Lower leg skin (tissue), 4 donors: Measurements from ENCODE around the gene TSHZ2. TPM values are rescaled to one million over a fixed set of nuclear protein-coding genes. Genes with fewer than 3 reads are reported as not detected.

Experiments
- DNase-seq, 2 donors: peaks; one replicate each; pipeline ENCODE4 v3.0.0-alpha.2; 2019; ENCODE audit warnings: low spot score in 2 of 2
- H3K4me3 ChIP-seq: fragments of 200-600 bp; sonication (generic); 2 replicates; pipeline ENCODE4 v1.5.1; 2017; ENCODE audit warnings: mild to moderate bottlenecking, low read depth; ENCODE audit not compliant: poor library complexity, severe bottlenecking
- POLR2A ChIP-seq, 2 donors: fragments of 450-650 bp; IDR thresholded peaks; one replicate each; pipeline ENCODE4 v1.6.1; 2016 to 2017; ENCODE audit warnings: antibody characterized with exemption in 2 of 2, mild to moderate bottlenecking in 1 of 2, moderate library complexity in 1 of 2
- WGBS, 2 donors: methylation state at CpG; one replicate each; pipeline ENCODE4 v1.1.5; 2018; 5-methylcytosine and 5-hydroxymethylcytosine counted together
- intact Hi-C: fragments of 100-400 bp; cut with DNase I; formaldehyde crosslinking; loops from one replicate; pipeline ENCODE4 v1.15.0; 2023; ENCODE audit warnings: low total_unique reads
- total RNA-seq, 4 donors: library from RNA; depleted of rRNA; stranded (reverse); fragments of >200 nt; gene quantifications; one replicate each; pipeline ENCODE4 v1.1.0, GENCODE V29; 2016
- TF ChIP-seq, protein P1 (sequence below), 3 donors: fragments of 450-650 bp; IDR thresholded peaks; one replicate each; pipeline ENCODE4 v1.5.1; 2016; ENCODE audit warnings: antibody characterized with exemption in 3 of 3, mild to moderate bottlenecking in 3 of 3, moderate library complexity in 2 of 3

TSHZ2 gene
- total RNA-seq, 4 donors from 2014 or later = 8.1 to 25.7 (median 10.5) TPM

DNA sequence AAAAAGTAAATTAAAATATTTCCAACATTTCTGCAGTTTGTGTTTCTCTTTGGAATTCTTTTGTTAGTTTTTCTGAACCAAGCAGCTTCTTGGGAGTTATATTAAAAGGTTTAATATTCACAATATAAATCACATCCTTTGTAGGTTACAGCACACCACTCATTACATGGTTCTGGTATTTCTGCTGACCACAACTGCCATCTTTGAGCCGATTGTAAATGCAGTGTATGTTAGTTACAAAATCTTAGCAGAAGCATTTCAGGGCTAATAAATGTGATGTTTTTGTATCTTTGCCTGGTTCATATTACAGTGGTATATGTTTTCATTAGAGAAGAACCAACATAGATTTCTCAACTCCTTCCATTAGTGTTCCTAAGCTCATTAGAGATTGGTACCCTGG is 19.1 kb upstream of the TSHZ2 start:
- TF ChIP-seq POLR2A (IDR thresholded peaks at IDR 0.05) = no peak
- DNase-seq = no peak
- H3K4me3 ChIP-seq = no peak overlapping the region
- intact Hi-C loops = no loop called here
- 67 to 78% methylated on average over 1 of the region's 1 CpG for WGBS, 2 donors

DNA sequence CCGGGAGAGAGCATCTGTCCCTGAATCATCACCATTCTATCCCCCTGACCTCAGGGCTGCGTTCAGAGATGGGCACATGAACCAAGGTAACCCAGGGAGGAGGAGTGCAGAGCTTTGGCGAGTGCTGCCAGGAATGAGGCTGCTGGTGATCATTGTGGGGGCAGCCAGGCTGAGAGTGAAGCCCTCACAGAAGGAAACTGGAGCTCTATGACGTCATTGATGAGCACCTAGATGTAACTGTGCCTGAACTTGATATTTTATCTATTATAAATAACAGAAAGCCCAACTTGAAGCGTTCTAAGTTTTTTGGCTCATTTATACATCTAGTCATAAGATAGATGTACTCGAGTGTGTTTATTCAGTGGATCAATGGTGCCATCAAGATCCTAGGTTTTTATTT is 17.3 kb upstream of the TSHZ2 start:
- 87 to 91% methylated on average over 6 of the region's 6 CpGs for WGBS, 2 donors
- no peak overlapping the region for H3K4me3 ChIP-seq
- TF ChIP-seq, protein P1, sequence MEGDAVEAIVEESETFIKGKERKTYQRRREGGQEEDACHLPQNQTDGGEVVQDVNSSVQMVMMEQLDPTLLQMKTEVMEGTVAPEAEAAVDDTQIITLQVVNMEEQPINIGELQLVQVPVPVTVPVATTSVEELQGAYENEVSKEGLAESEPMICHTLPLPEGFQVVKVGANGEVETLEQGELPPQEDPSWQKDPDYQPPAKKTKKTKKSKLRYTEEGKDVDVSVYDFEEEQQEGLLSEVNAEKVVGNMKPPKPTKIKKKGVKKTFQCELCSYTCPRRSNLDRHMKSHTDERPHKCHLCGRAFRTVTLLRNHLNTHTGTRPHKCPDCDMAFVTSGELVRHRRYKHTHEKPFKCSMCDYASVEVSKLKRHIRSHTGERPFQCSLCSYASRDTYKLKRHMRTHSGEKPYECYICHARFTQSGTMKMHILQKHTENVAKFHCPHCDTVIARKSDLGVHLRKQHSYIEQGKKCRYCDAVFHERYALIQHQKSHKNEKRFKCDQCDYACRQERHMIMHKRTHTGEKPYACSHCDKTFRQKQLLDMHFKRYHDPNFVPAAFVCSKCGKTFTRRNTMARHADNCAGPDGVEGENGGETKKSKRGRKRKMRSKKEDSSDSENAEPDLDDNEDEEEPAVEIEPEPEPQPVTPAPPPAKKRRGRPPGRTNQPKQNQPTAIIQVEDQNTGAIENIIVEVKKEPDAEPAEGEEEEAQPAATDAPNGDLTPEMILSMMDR (IDR thresholded peaks at IDR 0.05) = no peak
- no peak for TF ChIP-seq POLR2A (IDR thresholded peaks at IDR 0.05)
- no peak for DNase-seq
- intact Hi-C loops = no loop called here

DNA sequence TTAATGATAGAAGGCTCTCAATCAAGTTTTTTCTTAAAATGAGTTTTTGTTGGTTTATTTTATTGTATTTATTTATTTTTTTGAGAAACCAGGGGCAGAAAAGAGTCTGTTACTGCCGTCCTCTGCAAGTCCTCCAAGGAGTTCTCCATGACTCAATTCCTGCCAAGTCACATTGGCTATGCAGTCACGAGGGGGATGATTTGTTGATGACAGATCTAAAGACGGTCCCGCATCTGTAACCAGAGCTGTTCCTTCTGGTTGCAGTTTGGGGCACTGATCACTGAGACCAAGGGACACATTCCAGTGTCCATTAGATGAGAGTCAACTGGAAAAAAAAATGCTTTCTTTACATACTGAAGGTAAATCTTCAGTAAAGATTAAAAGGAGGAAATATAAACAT is 13.9 kb upstream of the TSHZ2 start:
- TF ChIP-seq POLR2A (IDR thresholded peaks at IDR 0.05) = no peak
- TF ChIP-seq, protein P1 (IDR thresholded peaks at IDR 0.05) = no peak
- no peak for DNase-seq
- H3K4me3 ChIP-seq = no peak overlapping the region
- WGBS, 2 donors = 53 to 62% methylated on average over 4 of the region's 4 CpGs
- intact Hi-C loops = no loop called here

DNA sequence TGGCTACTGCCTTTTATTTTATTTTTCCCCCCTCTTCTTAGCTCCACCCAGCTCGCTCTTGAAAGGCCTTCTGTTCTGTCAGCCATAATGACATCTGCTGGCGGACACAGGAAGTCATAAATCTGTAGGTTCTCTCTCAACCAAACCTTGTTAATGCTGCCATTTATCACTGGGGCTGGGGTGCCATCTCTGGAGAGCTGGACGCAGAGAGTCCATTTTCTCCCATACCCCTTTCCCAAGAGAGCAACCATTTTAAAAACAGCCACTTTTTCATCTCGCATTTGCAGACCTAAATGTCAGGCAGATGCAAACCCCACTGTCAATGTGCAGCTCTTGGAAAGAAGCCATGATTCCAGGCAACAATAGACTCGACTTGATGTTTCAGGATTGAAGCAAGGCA is 13.0 kb upstream of the TSHZ2 start:
- no peak for TF ChIP-seq POLR2A (IDR thresholded peaks at IDR 0.05)
- TF ChIP-seq, protein P1 (IDR thresholded peaks at IDR 0.05) = no peak
- WGBS, 2 donors = 60 to 70% methylated on average over 5 of the region's 5 CpGs
- H3K4me3 ChIP-seq = no peak overlapping the region
- intact Hi-C loops = no loop called here
- no peak for DNase-seq

DNA sequence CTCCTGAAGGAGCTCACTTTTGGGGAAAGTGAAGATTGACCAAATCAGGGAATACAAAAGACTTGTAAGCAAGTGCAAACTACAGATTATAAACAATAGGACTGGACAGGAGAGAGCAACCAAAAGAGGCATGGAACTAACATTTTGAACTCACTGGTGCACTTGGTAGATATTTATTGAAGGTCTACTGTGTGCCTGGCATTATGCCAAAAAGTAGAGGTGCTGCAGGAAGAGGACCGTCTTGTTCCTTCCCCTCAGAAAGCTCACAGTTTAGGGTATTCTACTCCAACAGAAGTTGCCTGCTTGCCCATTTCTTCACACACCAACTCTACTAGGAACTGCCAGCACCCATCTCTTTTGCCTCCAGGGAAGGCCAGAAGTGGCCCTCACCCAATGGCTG is 10.0 kb upstream of the TSHZ2 start:
- intact Hi-C loops = no loop called here
- DNase-seq = no peak
- no peak overlapping the region for H3K4me3 ChIP-seq
- WGBS, 2 donors = 81 to 94% methylated on average over 1 of the region's 1 CpG
- TF ChIP-seq, protein P1 (IDR thresholded peaks at IDR 0.05) = no peak
- TF ChIP-seq POLR2A (IDR thresholded peaks at IDR 0.05) = no peak

DNA sequence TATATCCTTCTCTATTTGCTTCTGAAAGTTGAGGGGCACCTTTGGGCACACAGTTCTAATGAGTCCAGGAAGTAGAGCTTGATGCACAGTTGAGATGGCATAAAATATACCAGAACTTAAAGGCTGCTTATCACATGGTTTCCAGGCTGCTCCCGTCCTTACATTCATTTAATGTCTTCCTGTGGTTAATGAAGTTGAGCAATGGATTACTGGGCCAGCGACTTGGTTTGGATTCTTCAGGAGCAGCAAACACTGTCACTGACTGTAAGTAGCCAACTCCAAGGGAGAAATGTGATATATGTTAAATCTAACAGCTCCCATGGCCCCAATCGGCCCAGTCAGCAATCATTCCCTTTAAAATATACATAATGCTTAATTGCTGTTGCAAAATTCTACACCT is 9.0 kb upstream of the TSHZ2 start:
- H3K4me3 ChIP-seq = no peak overlapping the region
- 76 to 80% methylated on average over 3 of the region's 3 CpGs for WGBS, 2 donors
- no peak for TF ChIP-seq POLR2A (IDR thresholded peaks at IDR 0.05)
- TF ChIP-seq, protein P1 (IDR thresholded peaks at IDR 0.05) = no peak
- DNase-seq = no peak
- intact Hi-C loops = no loop called here
